ENCODE results near the gene TRIM72. TPM values are rescaled to one million over a fixed set of nuclear protein-coding genes. Genes with fewer than 3 reads are reported as not detected.

The TRIM72 gene
- total and polyA plus RNA-seq, 2 of the 8 experiments (the other 6 are each of a cell fraction or from before 2014, with no cell fraction given) = 0.57 to 2.1 TPM

DNA sequence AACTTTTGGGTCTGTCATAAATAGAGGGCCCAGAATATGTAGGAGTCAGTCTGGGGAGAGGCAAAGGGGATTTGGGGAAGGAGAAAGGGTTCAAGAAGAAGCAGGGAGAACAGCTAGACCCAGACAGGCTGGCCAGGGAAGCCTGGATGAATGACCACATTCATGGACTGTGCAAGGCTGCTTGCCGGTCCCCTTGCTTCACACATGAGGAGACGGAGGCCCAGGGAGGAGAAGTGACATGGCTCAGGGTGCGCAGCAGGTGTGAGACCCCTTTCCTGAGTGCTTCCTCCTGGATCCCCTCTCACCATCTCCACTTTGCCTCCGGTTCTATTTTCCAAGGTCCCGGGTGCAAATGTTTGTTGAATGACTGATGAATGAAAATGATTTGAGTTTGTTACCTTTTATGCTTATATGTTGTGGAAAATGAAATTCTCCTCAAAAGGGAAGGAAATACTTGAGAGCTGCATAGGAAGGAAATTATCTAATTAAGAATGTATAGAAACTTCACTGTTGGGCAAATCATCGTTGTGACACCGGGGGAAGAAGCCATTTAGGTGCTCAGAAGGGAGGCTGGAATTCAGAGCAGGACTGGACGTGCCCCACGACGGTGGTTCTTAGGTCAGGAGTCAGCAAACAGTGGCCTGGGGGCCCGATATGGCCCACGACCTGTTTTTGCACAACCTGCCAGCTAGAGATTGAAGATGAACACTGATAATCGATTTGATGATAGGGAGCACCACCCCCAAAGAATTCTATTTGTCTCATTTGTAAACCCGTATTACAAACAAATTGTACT is 46.4 kb downstream of the TRIM72 start:
- no peak overlapping the region for H3K4me2 ChIP-seq (ENCODE audit: insufficient read depth in 1 of 2, low read depth in 2 of 2, low read length in 2 of 2)
- H4K5ac ChIP-seq (ENCODE audit: insufficient read length, low read depth, low read length) = no peak overlapping the region
- no peaks in the 10 kb centered on the region for H3K9me3 ChIP-seq (ENCODE audit: insufficient read depth in 2 of 2, low read depth in 1 of 2, low read length in 1 of 2)
- H3K79me1 ChIP-seq (ENCODE audit: low read depth, low read length) = no peaks in the 10 kb centered on the region
- no peak overlapping the region for H3K23ac ChIP-seq (ENCODE audit: insufficient read length)
- ChIA-PET POLR2A (ENCODE audit: partially characterized antibody) (interaction anchor here (0.6 to 0.8 kb wide), 2 partner anchors 20 to 80 kb away, joined by 3 read pairs; no protein-coding TSS in a partner anchor), CTCF (ENCODE audit: partially characterized antibody) (interaction anchor here (2.9 kb wide), 1 partner anchor 8 kb away, joined by 7 read pairs; no protein-coding TSS in a partner anchor)
- no peak overlapping the region for H3K9ac ChIP-seq (replicated peaks in 1 of 4; ENCODE audit: extremely low read depth in 1 of 4, low read depth in 3 of 4, low read length in 3 of 4)
- no peak overlapping the region for H2AFZ ChIP-seq (ENCODE audit: low read length)
- no peak overlapping the region for H2BK12ac ChIP-seq (ENCODE audit: low read depth, low read length)
- no peak overlapping the region for H2BK15ac ChIP-seq (ENCODE audit: low read length)
- H3K4ac ChIP-seq (replicated peaks; ENCODE audit: insufficient read length, low read depth, low read length) = no peak overlapping the region
- H4K8ac ChIP-seq (ENCODE audit: extremely low read depth, insufficient read depth, low read length) = no peak overlapping the region
- DNase-seq (ENCODE audit: low read depth in 1 of 2, low spot score in 2 of 2) (no peak), FAIRE-seq (no peak)
- no peak overlapping the region for H2BK5ac ChIP-seq (ENCODE audit: low read depth, low read length)
- no peak overlapping the region for H2AK5ac ChIP-seq (ENCODE audit: low read depth, low read length)
- no peak overlapping the region for H2BK120ac ChIP-seq (replicated peaks; ENCODE audit: low read depth, low read length)
- H3K79me2 ChIP-seq (ENCODE audit: control insufficient read depth in 1 of 2, insufficient read depth in 2 of 2, low read length in 2 of 2) = no peaks in the 10 kb centered on the region
- no peak overlapping the region for H3K18ac ChIP-seq (ENCODE audit: extremely low read depth, low read length)
- H3K56ac ChIP-seq (replicated peaks; ENCODE audit: insufficient read length, low read depth, low read length) = no peak overlapping the region
- no peaks in the 10 kb centered on the region for H3K36me3 ChIP-seq (ENCODE audit: control insufficient read depth in 2 of 4, insufficient read depth in 4 of 4, low read length in 3 of 4)
- H3K4me1 ChIP-seq (replicated peaks in 1 of 4; ENCODE audit: control insufficient read depth in 3 of 4, insufficient read depth in 4 of 4, low read length in 3 of 4) = no peaks in the 10 kb centered on the region; a peak in 1 of 7 replicates
- no peak overlapping the region for H3K27ac ChIP-seq (ENCODE audit: low read depth, low read length)
- H2BK20ac ChIP-seq (ENCODE audit: low read length) = no peak overlapping the region
- H3K23me2 ChIP-seq (ENCODE audit: low read depth, low read length) = no peaks in the 10 kb centered on the region; the same call in 1 of the 2 replicates
- H3K4me3 ChIP-seq (ENCODE audit: extremely low read depth in 1 of 4, insufficient read depth in 2 of 4, low read depth in 3 of 4, low read length in 4 of 4) = no peak overlapping the region
- H3K27me3 ChIP-seq (replicated peaks in 1 of 4; ENCODE audit: control insufficient read depth in 3 of 4, extremely low read depth in 1 of 4, insufficient read depth in 3 of 4, low read length in 3 of 4) = no peaks in the 10 kb centered on the region
- 94% methylated on average over 14 of the region's 14 CpGs; no CpG with 5 or more reads in 1 of the 2 experiments for WGBS, 2 experiments (ENCODE audit: extremely low coverage in 1 of 2, insufficient coverage in 1 of 2, insufficient read length in 1 of 2, insufficient replicate concordance in 2 of 2, low coverage in 1 of 2, low lambda C conversion rate in 2 of 2, missing lambda C conversion rate in 1 of 2)
- H4K91ac ChIP-seq (replicated peaks; ENCODE audit: insufficient read length, low read length) = no peak overlapping the region
- no peaks in the 10 kb centered on the region for H4K20me1 ChIP-seq (replicated peaks in 1 of 2; ENCODE audit: control insufficient read depth in 1 of 2, insufficient read depth in 2 of 2, low read length in 2 of 2)
- H3K14ac ChIP-seq (ENCODE audit: insufficient read length) = no peak overlapping the region
- no peak for TF ChIP-seq SP2 (IDR thresholded peaks at IDR 0.05; ENCODE audit: low read length)
- no peak for TF ChIP-seq EP300 (IDR thresholded peaks at IDR 0.05; ENCODE audit: borderline replicate concordance in 1 of 2, low read depth in 2 of 2, low read length in 2 of 2)
- no peak for TF ChIP-seq HDAC2 (IDR thresholded peaks at IDR 0.05; ENCODE audit: borderline replicate concordance in 1 of 2, low read depth in 2 of 2, low read length in 2 of 2)
- TF ChIP-seq TCF12 (IDR thresholded peaks at IDR 0.05; ENCODE audit: low read depth, low read length) = no peak
- TF ChIP-seq, protein P1, sequence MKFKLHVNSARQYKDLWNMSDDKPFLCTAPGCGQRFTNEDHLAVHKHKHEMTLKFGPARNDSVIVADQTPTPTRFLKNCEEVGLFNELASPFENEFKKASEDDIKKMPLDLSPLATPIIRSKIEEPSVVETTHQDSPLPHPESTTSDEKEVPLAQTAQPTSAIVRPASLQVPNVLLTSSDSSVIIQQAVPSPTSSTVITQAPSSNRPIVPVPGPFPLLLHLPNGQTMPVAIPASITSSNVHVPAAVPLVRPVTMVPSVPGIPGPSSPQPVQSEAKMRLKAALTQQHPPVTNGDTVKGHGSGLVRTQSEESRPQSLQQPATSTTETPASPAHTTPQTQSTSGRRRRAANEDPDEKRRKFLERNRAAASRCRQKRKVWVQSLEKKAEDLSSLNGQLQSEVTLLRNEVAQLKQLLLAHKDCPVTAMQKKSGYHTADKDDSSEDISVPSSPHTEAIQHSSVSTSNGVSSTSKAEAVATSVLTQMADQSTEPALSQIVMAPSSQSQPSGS (IDR thresholded peaks at IDR 0.05; ENCODE audit: low read length) = no peak

All from H1 (cell line).